ENCODE measurements around the gene ZEB1. TPM values are rescaled to one million over a fixed set of nuclear protein-coding genes. Genes with fewer than 3 reads are reported as not detected.
"Not testable (repeated sequence)": the region's sequence is repeated elsewhere in the genome, so short reads cannot be mapped to it uniquely, and the experiment has no call there.

The ZEB1 gene
- total RNA-seq, 1 experiment from 2014 or later: 1.4 TPM

DNA sequence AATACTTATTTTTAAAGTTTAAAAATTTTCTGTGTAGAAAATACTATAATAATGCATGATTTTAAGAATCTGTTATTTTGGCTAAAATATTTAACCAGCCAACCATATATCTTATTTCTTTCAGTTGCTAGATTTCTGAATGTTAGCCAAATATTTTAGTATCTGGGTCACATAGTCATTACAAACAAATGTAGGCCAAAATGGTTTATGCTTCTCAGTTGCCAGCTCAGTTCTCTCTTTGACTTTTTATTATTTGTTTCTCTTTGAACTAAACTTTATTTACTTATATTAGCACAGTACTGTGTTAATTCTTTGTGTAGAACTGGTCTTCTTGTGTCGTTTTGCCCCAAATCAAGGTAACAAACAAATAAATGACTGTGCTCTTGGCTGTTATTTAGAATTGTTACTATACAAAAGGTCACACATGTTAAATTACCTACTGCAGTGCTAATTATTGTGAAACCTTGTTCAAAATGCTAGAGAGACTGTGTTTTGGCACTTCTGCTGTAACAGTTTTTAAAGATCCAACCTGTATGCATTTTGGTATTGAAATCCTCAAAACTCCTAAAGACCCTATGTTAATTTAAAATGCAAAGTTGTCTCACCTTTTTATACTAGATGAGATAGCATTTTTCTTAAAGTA, 39.8 kb downstream of the ZEB1 start:
- Histone ChIP-seq H3F3A (ENCODE audit: insufficient read depth, low read depth) (no peaks in the 10 kb centered on the region), H3K27ac (no peak overlapping the region), H3K9me3 (ENCODE audit: insufficient read depth, low read depth) (no peaks in the 10 kb centered on the region), H4K20me1 (ENCODE audit: insufficient read depth) (no peaks in the 10 kb centered on the region), H3K79me2 (ENCODE audit: low read depth) (no peaks in the 10 kb centered on the region), H3K36me3 (ENCODE audit: low read depth) (no peaks in the 10 kb centered on the region), H2AFZ (no peak overlapping the region), H3K9me2 (ENCODE audit: insufficient read depth) (no peaks in the 10 kb centered on the region), H3K4me1 (replicated peaks; ENCODE audit: insufficient read depth) (peaks cover 6% of the 10 kb centered on the region), H3K4me3 (no peak overlapping the region), H3K4me2 (no peak overlapping the region), H3K27me3 (ENCODE audit: insufficient read depth, low read depth) (no peaks in the 10 kb centered on the region)
- no peak for TF ChIP-seq EZH2 (IDR thresholded peaks at IDR 0.05; ENCODE audit: low read depth)
- TF ChIP-seq, protein P1, sequence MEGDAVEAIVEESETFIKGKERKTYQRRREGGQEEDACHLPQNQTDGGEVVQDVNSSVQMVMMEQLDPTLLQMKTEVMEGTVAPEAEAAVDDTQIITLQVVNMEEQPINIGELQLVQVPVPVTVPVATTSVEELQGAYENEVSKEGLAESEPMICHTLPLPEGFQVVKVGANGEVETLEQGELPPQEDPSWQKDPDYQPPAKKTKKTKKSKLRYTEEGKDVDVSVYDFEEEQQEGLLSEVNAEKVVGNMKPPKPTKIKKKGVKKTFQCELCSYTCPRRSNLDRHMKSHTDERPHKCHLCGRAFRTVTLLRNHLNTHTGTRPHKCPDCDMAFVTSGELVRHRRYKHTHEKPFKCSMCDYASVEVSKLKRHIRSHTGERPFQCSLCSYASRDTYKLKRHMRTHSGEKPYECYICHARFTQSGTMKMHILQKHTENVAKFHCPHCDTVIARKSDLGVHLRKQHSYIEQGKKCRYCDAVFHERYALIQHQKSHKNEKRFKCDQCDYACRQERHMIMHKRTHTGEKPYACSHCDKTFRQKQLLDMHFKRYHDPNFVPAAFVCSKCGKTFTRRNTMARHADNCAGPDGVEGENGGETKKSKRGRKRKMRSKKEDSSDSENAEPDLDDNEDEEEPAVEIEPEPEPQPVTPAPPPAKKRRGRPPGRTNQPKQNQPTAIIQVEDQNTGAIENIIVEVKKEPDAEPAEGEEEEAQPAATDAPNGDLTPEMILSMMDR (conservative IDR thresholded peaks at IDR 0.05): no peak
- ChIA-PET POLR2A (ENCODE audit: unreplicated experiment) (no interaction called here), CTCF (no interaction called here)
- DNase-seq: no peak
- BruUV-seq (replicated peaks): no TSS peak
- intact Hi-C loops (cut with micrococcal nuclease; ENCODE audit: unreplicated experiment): no loop called here

- TF ChIP-seq EZH2 (IDR thresholded peaks at IDR 0.05; ENCODE audit: low read depth): no peak
- TF ChIP-seq, protein P1 (conservative IDR thresholded peaks at IDR 0.05): no peak
- Histone ChIP-seq H3K4me2 (no peak overlapping the region), H2AFZ (no peak overlapping the region), H3K36me3 (ENCODE audit: low read depth) (no peaks in the 10 kb centered on the region), H3K27me3 (ENCODE audit: insufficient read depth, low read depth) (no peaks in the 10 kb centered on the region), H3F3A (ENCODE audit: insufficient read depth, low read depth) (no peaks in the 10 kb centered on the region), H3K9me2 (ENCODE audit: insufficient read depth) (no peaks in the 10 kb centered on the region), H3K4me3 (no peak overlapping the region), H3K9me3 (ENCODE audit: insufficient read depth, low read depth) (no peaks in the 10 kb centered on the region), H3K4me1 (replicated peaks; ENCODE audit: insufficient read depth) (no peaks in the 10 kb centered on the region), H3K79me2 (ENCODE audit: low read depth) (no peaks in the 10 kb centered on the region), H3K27ac (no peak overlapping the region), H4K20me1 (ENCODE audit: insufficient read depth) (no peaks in the 10 kb centered on the region)
- intact Hi-C loops (cut with micrococcal nuclease; ENCODE audit: unreplicated experiment): no loop called here
- no peak for DNase-seq
- BruUV-seq (replicated peaks): no TSS peak
- ChIA-PET POLR2A (ENCODE audit: unreplicated experiment) (no interaction called here), CTCF (no interaction called here)
Measured at GRCh38 chr10:31359979-31360378, 41.0 kb downstream of the ZEB1 start.

GRCh38 chr10:31361475-31361874, 42.5 kb downstream of the ZEB1 start:
- H4K20me1 ChIP-seq (ENCODE audit: insufficient read depth); intact Hi-C loops (cut with micrococcal nuclease; ENCODE audit: unreplicated experiment); H3K4me1 ChIP-seq (replicated peaks; ENCODE audit: insufficient read depth); H3K9me3 ChIP-seq (ENCODE audit: insufficient read depth, low read depth); H2AFZ ChIP-seq; H3K4me3 ChIP-seq; CTCF ChIA-PET; BruUV-seq (replicated peaks); H3K27ac ChIP-seq; H3K27me3 ChIP-seq (ENCODE audit: insufficient read depth, low read depth); H3K9me2 ChIP-seq (ENCODE audit: insufficient read depth); DNase-seq; H3K4me2 ChIP-seq; H3K79me2 ChIP-seq (ENCODE audit: low read depth); POLR2A ChIA-PET (ENCODE audit: unreplicated experiment); H3K36me3 ChIP-seq (ENCODE audit: low read depth); H3F3A ChIP-seq (ENCODE audit: insufficient read depth, low read depth): not testable (repeated sequence)

GRCh38 chr10:31362023-31362641, 43.1 kb downstream of the ZEB1 start:
- Histone ChIP-seq H3K9me2 (ENCODE audit: insufficient read depth) (no peaks in the 10 kb centered on the region), H3F3A (ENCODE audit: insufficient read depth, low read depth) (no peaks in the 10 kb centered on the region), H3K36me3 (ENCODE audit: low read depth) (no peaks in the 10 kb centered on the region), H3K9me3 (ENCODE audit: insufficient read depth, low read depth) (no peaks in the 10 kb centered on the region), H3K4me3 (no peak overlapping the region), H2AFZ (no peak overlapping the region), H4K20me1 (ENCODE audit: insufficient read depth) (no peaks in the 10 kb centered on the region), H3K27ac (no peak overlapping the region), H3K79me2 (ENCODE audit: low read depth) (no peaks in the 10 kb centered on the region), H3K4me1 (replicated peaks; ENCODE audit: insufficient read depth) (no peaks in the 10 kb centered on the region), H3K4me2 (no peak overlapping the region), H3K27me3 (ENCODE audit: insufficient read depth, low read depth) (no peaks in the 10 kb centered on the region)
- no TSS peak for BruUV-seq (replicated peaks)
- no peak for DNase-seq
- intact Hi-C loops (cut with micrococcal nuclease; ENCODE audit: unreplicated experiment): no loop called here
- CTCF ChIA-PET: no interaction called here
- no peak for TF ChIP-seq EZH2 (IDR thresholded peaks at IDR 0.05; ENCODE audit: low read depth)
- TF ChIP-seq, protein P1 (conservative IDR thresholded peaks at IDR 0.05): no peak
- POLR2A ChIA-PET (ENCODE audit: unreplicated experiment): no interaction called here

GRCh38 chr10:31363696-31364095, 44.7 kb downstream of the ZEB1 start:
- H3K27me3 ChIP-seq (ENCODE audit: insufficient read depth, low read depth); H3K4me2 ChIP-seq; H3K4me1 ChIP-seq (replicated peaks; ENCODE audit: insufficient read depth); H3K79me2 ChIP-seq (ENCODE audit: low read depth); CTCF ChIA-PET; H3K36me3 ChIP-seq (ENCODE audit: low read depth); BruUV-seq (replicated peaks); H3K9me2 ChIP-seq (ENCODE audit: insufficient read depth); H2AFZ ChIP-seq; H3K9me3 ChIP-seq (ENCODE audit: insufficient read depth, low read depth); H4K20me1 ChIP-seq (ENCODE audit: insufficient read depth); H3K4me3 ChIP-seq; H3K27ac ChIP-seq; H3F3A ChIP-seq (ENCODE audit: insufficient read depth, low read depth); POLR2A ChIA-PET (ENCODE audit: unreplicated experiment); intact Hi-C loops (cut with micrococcal nuclease; ENCODE audit: unreplicated experiment); DNase-seq: not testable (repeated sequence)

Measured in PC-9 (cell line).